Stomach (tissue), 9 donors: ENCODE results near the gene BRMS1L. TPM values are rescaled to one million over a fixed set of nuclear protein-coding genes. Genes with fewer than 3 reads are reported as not detected.

Experiments used
- DNase-seq, 2 donors: peaks; one replicate each; pipeline versions ENCODE4 v3.0.0 to v3.0.0-alpha.2; 2013 to 2019
- H3K27ac ChIP-seq, 5 donors: fragments of 200-600 bp in 4 of 5; sonication (generic) in 4 of 5; one replicate each; pipeline ENCODE4 v1.5.1; 2013 to 2019; ENCODE audit warnings: mild to moderate bottlenecking in 1 of 5, moderate library complexity in 1 of 5
- H3K27me3 ChIP-seq, 3 donors: fragments of 200-600 bp; sonication (generic); one replicate each; pipeline ENCODE4 v1.5.1; 2017 to 2019; ENCODE audit warnings: mixed run types in 1 of 3
- H3K36me3 ChIP-seq, 4 donors: fragments of 200-600 bp; sonication (generic); 1 replicate in 3 of 4; 2 replicates in 1 of 4; pipeline ENCODE4 v1.5.1; 2016 to 2019
- H3K4me1 ChIP-seq, 4 donors: fragments of 200-600 bp; sonication (generic); one replicate each; pipeline ENCODE4 v1.5.1; 2016 to 2019
- H3K4me3 ChIP-seq, 4 donors: fragments of 200-600 bp; sonication (generic) in 3 of 4; one replicate each; pipeline ENCODE4 v1.5.1; 2016 to 2019; ENCODE audit warnings: mild to moderate bottlenecking in 1 of 4
- H3K9me3 ChIP-seq, 4 donors: fragments of 200-600 bp; sonication (generic); one replicate each; pipeline ENCODE4 v1.5.1; 2016 to 2019
- CTCF ChIP-seq, 7 experiments: fragments of 450-650 bp in 4 of 7; fragments of 200-600 bp in 3 of 7; sonication (generic) in 3 of 7; IDR thresholded peaks; one replicate each; pipeline ENCODE4 v1.5.1; 2016 to 2019; ENCODE audit warnings: antibody characterized with exemption in 7 of 7, control low read depth in 2 of 7, mild to moderate bottlenecking in 1 of 7
- EP300 ChIP-seq: sonication (generic); formaldehyde crosslinking; IDR thresholded peaks from one replicate; pipeline ENCODE4 v1.6.1; 2017; ENCODE audit warnings: antibody characterized with exemption
- POLR2A ChIP-seq, 4 donors: fragments of 450-650 bp; IDR thresholded peaks; one replicate each; pipeline ENCODE4 v1.6.1; 2016; ENCODE audit warnings: antibody characterized with exemption in 4 of 4, control low read depth in 2 of 4, mild to moderate bottlenecking in 1 of 4, moderate library complexity in 1 of 4
- POLR2AphosphoS5 ChIP-seq, 3 donors: sonication (generic); formaldehyde crosslinking; IDR thresholded peaks; one replicate each; pipeline ENCODE4 v1.6.1; 2016; ENCODE audit warnings: antibody characterized with exemption in 3 of 3
- WGBS, 5 donors: extraction: QIAGEN DNeasy Blood & Tissue Kit in 3 of 5; methylation state at CpG; one replicate each; pipeline versions ENCODE4 v1.1.5 to v1.1.7; 2013 to 2018; 5-methylcytosine and 5-hydroxymethylcytosine counted together
- intact Hi-C: fragments of 100-400 bp; cut with DNase I; formaldehyde crosslinking; loops from one replicate; pipeline ENCODE4 v1.15.1; 2023; ENCODE audit warnings: low total_unique reads
- polyA plus RNA-seq, 3 donors: library from polyadenylated mRNA; stranded (reverse); fragments of 200-250 nt; gene quantifications; one replicate each; pipeline ENCODE4 v1.2.3, GENCODE V29; 2013
- total RNA-seq, 5 donors: library from RNA; depleted of rRNA; stranded (reverse); fragments of >200 nt; gene quantifications; one replicate each; pipeline versions ENCODE4 v1.1.0 to v1.2.3, GENCODE V29; 2014 to 2016
- donor health status: healthy with polysubstance abuse.
- donor health status: Bipolar disorder and iron deficiency.
- donor health status: healthy.

The BRMS1L gene
- total and polyA plus RNA-seq, 8 donors = 1.4 to 9.7 (median 5.8) TPM; not detected in 1

GRCh38 chr14:35879151-35879648 lies 53.1 kb downstream of the BRMS1L start:
- intact Hi-C loops = no loop called here
- 21 to 44% (median 34%) methylated on average over 2 of the region's 2 CpGs for WGBS, 5 donors
- Histone ChIP-seq H3K4me1 (peaks cover 13 to 25% (median 20%) of the 10 kb centered on the region in 4 donors), H3K27me3 (no peaks in the 10 kb centered on the region), H3K9me3 (no peaks in the 10 kb centered on the region), H3K36me3 (no peaks in the 10 kb centered on the region), H3K4me3 (no peak overlapping the region), H3K27ac (peak overlapping the region in 3 of 5 donors; percentile 0 to 81 (median 14))
- DNase-seq = no peak
- TF ChIP-seq EP300 (no peak), POLR2A (IDR thresholded peaks at IDR 0.05) (no peak), CTCF (IDR thresholded peaks at IDR 0.05) (no peak), POLR2AphosphoS5 (IDR thresholded peaks at IDR 0.05) (no peak)

GRCh38 chr14:35879654-35880249 lies 53.6 kb downstream of the BRMS1L start:
- Histone ChIP-seq H3K4me3 (no peak overlapping the region), H3K36me3 (no peaks in the 10 kb centered on the region), H3K9me3 (no peaks in the 10 kb centered on the region), H3K27ac (no peak overlapping the region), H3K4me1 (peaks cover 13 to 25% (median 20%) of the 10 kb centered on the region in 4 donors), H3K27me3 (no peaks in the 10 kb centered on the region)
- WGBS, 5 donors = 51 to 78% (median 66%) methylated on average over 1 of the region's 1 CpG
- TF ChIP-seq EP300 = no peak
- TF ChIP-seq POLR2A (IDR thresholded peaks at IDR 0.05) = no peak
- TF ChIP-seq CTCF (IDR thresholded peaks at IDR 0.05) = peak in 4 of 7 experiments; percentile 15 to 39 (median 30)
- TF ChIP-seq POLR2AphosphoS5 (IDR thresholded peaks at IDR 0.05) = no peak
- intact Hi-C loops = no loop called here
- DNase-seq = peak in 1 of 2 donors; percentile 35

- Histone ChIP-seq H3K4me1 (peaks cover 13 to 25% (median 20%) of the 10 kb centered on the region in 4 donors), H3K9me3 (no peaks in the 10 kb centered on the region), H3K27ac (no peak overlapping the region), H3K4me3 (no peak overlapping the region), H3K27me3 (no peaks in the 10 kb centered on the region), H3K36me3 (no peaks in the 10 kb centered on the region)
- no peak for TF ChIP-seq CTCF (IDR thresholded peaks at IDR 0.05)
- TF ChIP-seq EP300 = no peak
- TF ChIP-seq POLR2A (IDR thresholded peaks at IDR 0.05) = no peak
- no peak for TF ChIP-seq POLR2AphosphoS5 (IDR thresholded peaks at IDR 0.05)
- DNase-seq = no peak
- intact Hi-C loops = no loop called here
- 83 to 93% (median 91%) methylated on average over 2 of the region's 2 CpGs for WGBS, 5 donors
Observed at GRCh38 chr14:35881280-35881679, 55.1 kb downstream of the BRMS1L start.

- Histone ChIP-seq H3K27ac (no peak overlapping the region), H3K4me3 (no peak overlapping the region), H3K27me3 (no peaks in the 10 kb centered on the region), H3K36me3 (no peaks in the 10 kb centered on the region), H3K9me3 (no peaks in the 10 kb centered on the region), H3K4me1 (peaks cover 0 to 11% (median 7%) of the 10 kb centered on the region in 4 donors)
- TF ChIP-seq POLR2A (IDR thresholded peaks at IDR 0.05) (no peak), CTCF (IDR thresholded peaks at IDR 0.05) (peak in 5 of 7 experiments; percentile 33 to 61 (median 52))
- intact Hi-C loops = no loop called here
- peak; percentile 54 to 60 for DNase-seq
- WGBS, 5 donors = 41 to 42% (median 42%) methylated on average over 7 of the region's 7 CpGs
Observed at GRCh38 chr14:35883677-35884293, 57.6 kb downstream of the BRMS1L start.
